WTC11 (cell line): ENCODE results near the gene IP6K3. TPM values are rescaled to one million over a fixed set of nuclear protein-coding genes. Genes with fewer than 3 reads are reported as not detected.

ENCODE experiments used
- ATAC-seq: fragments of 200-7000 bp; cut with Tn5 transposase; 2 replicates; pipeline ENCODE4 v1.10.0; 2021; ENCODE audit warnings: mild to moderate bottlenecking, moderate library complexity
- CTCF ChIA-PET: fragments of 300-600 bp; sonication (Branson Sonifier 250); formaldehyde crosslinking; loops from one replicate; lab custom pipeline; 2021; ENCODE audit warnings: antibody characterized with exemption; lab: Charles Lee
- POLR2A ChIA-PET: fragments of 350-600 bp; sonication (Branson Sonifier 250); formaldehyde crosslinking; loops from one replicate; lab custom pipeline; 2021; ENCODE audit warnings: antibody characterized with exemption; lab: Charles Lee
- DNase-seq: peaks from one replicate; pipeline ENCODE4 v3.0.0; 2021; ENCODE audit warnings: low spot score
- H3K27ac Mint-ChIP-seq: 2 replicates; pipeline ENCODE4 v1.8.0; 2021; ENCODE audit warnings: mixed read lengths
- H3K27me3 Mint-ChIP-seq: 2 replicates; pipeline ENCODE4 v1.8.0; 2021; ENCODE audit warnings: low read depth, mild to moderate bottlenecking, moderate library complexity, mixed read lengths
- H3K36me3 Mint-ChIP-seq: 2 replicates; pipeline ENCODE4 v1.8.0; 2021; ENCODE audit warnings: mixed read lengths
- H3K4me1 Mint-ChIP-seq: 2 replicates; pipeline ENCODE4 v1.8.0; 2022; ENCODE audit warnings: mixed read lengths
- H3K4me3 Mint-ChIP-seq: 2 replicates; pipeline ENCODE4 v1.8.0; 2021; ENCODE audit warnings: mild to moderate bottlenecking, moderate library complexity, mixed read lengths
- H3K9me3 Mint-ChIP-seq: 2 replicates; pipeline ENCODE4 v1.8.0; 2021; ENCODE audit warnings: mixed read lengths
- CBFB ChIP-seq: sonication (generic); formaldehyde crosslinking; IDR thresholded peaks from 2 replicates; pipeline ENCODE4 v1.8.1; 2022; ENCODE audit warnings: mild to moderate bottlenecking, low read depth, missing genetic modification reagents
- CREM ChIP-seq: sonication (generic); formaldehyde crosslinking; IDR thresholded peaks from 2 replicates; pipeline ENCODE4 v1.8.1; 2022; ENCODE audit warnings: mild to moderate bottlenecking, missing genetic modification reagents, moderate library complexity
- ELF4 ChIP-seq: sonication (generic); formaldehyde crosslinking; IDR thresholded peaks from 2 replicates; pipeline ENCODE4 v1.8.1; 2022; ENCODE audit warnings: low read depth, mild to moderate bottlenecking, moderate library complexity, missing genetic modification reagents
- EMX1 ChIP-seq: fragments of 250-450 bp; sonication (Bioruptor Pico); IDR thresholded peaks from 2 replicates; pipeline ENCODE4 v1.8.0; 2021; ENCODE audit warnings: mild to moderate bottlenecking
- FOXJ3 ChIP-seq: sonication (generic); formaldehyde crosslinking; IDR thresholded peaks from 2 replicates; pipeline ENCODE4 v1.9.0; 2021; ENCODE audit warnings: missing genetic modification reagents, mild to moderate bottlenecking, borderline replicate concordance
- FOXP1 ChIP-seq: sonication (generic); formaldehyde crosslinking; IDR thresholded peaks from 2 replicates; pipeline ENCODE4 v1.8.0; 2022; ENCODE audit warnings: missing genetic modification reagents, mild to moderate bottlenecking, moderate library complexity, borderline replicate concordance
- GABPB1 ChIP-seq: sonication (generic); formaldehyde crosslinking; IDR thresholded peaks from 2 replicates; pipeline ENCODE4 v1.8.1; 2023; ENCODE audit warnings: mild to moderate bottlenecking, missing genetic modification reagents
- GRHL2 ChIP-seq: fragments of 250-450 bp; sonication (Bioruptor Pico); IDR thresholded peaks from 2 replicates; pipeline ENCODE4 v1.8.0; 2022; ENCODE audit warnings: mild to moderate bottlenecking, moderate library complexity; ENCODE audit not compliant: insufficient replicate concordance, severe bottlenecking
- IRF2 ChIP-seq: sonication (generic); formaldehyde crosslinking; IDR thresholded peaks from 2 replicates; pipeline ENCODE4 v1.8.0; 2022; ENCODE audit warnings: low read depth, missing genetic modification reagents, borderline replicate concordance
- NR1H2 ChIP-seq: sonication (generic); formaldehyde crosslinking; IDR thresholded peaks from 2 replicates; pipeline ENCODE4 v1.9.0; 2021; ENCODE audit warnings: mild to moderate bottlenecking, moderate library complexity, missing genetic modification reagents
- NR2C2 ChIP-seq: sonication (generic); formaldehyde crosslinking; IDR thresholded peaks from 2 replicates; pipeline ENCODE4 v1.8.0; 2022; ENCODE audit warnings: mild to moderate bottlenecking, missing genetic modification reagents
- PRRX2 ChIP-seq: fragments of 250-450 bp; sonication (Bioruptor Pico); IDR thresholded peaks from 2 replicates; pipeline ENCODE4 v1.8.0; 2021; ENCODE audit warnings: mild to moderate bottlenecking
- RELA ChIP-seq: sonication (generic); formaldehyde crosslinking; IDR thresholded peaks from 2 replicates; pipeline ENCODE4 v1.8.1; 2022; ENCODE audit warnings: missing genetic modification reagents, mild to moderate bottlenecking, borderline replicate concordance
- TEAD1 ChIP-seq: sonication (generic); formaldehyde crosslinking; IDR thresholded peaks from 2 replicates; pipeline ENCODE4 v1.8.0; 2022; ENCODE audit warnings: mild to moderate bottlenecking, missing genetic modification reagents
- ZNF232 ChIP-seq: sonication (generic); formaldehyde crosslinking; IDR thresholded peaks from 2 replicates; pipeline ENCODE4 v1.8.0; 2022; ENCODE audit warnings: mild to moderate bottlenecking, missing genetic modification reagents
- ZNF396 ChIP-seq: fragments of 250-450 bp; sonication (Bioruptor Pico); IDR thresholded peaks from 2 replicates; pipeline ENCODE4 v1.8.0; 2021; ENCODE audit warnings: mild to moderate bottlenecking, moderate library complexity, borderline replicate concordance
- ZNF423 ChIP-seq: fragments of 250-450 bp; sonication (Bioruptor Pico); IDR thresholded peaks from 2 replicates; pipeline ENCODE4 v2.1.2; 2022; ENCODE audit warnings: mild to moderate bottlenecking, moderate library complexity
- ZNF671 ChIP-seq: fragments of 250-450 bp; sonication (Bioruptor Pico); IDR thresholded peaks from 2 replicates; pipeline ENCODE4 v1.8.0; 2021; ENCODE audit warnings: mild to moderate bottlenecking
- total RNA-seq: library from RNA; stranded (reverse); gene quantifications from 3 replicates; pipeline ENCODE4 v1.2.3, GENCODE V29; 2021
- TF ChIP-seq, protein P1 (sequence below): sonication (generic); formaldehyde crosslinking; IDR thresholded peaks from 2 replicates; pipeline ENCODE4 v1.8.0; 2022; ENCODE audit warnings: missing genetic modification reagents
- TF ChIP-seq, protein P2 (sequence below): sonication (generic); formaldehyde crosslinking; IDR thresholded peaks from 2 replicates; pipeline ENCODE4 v1.8.0; 2022; ENCODE audit warnings: mild to moderate bottlenecking, missing genetic modification reagents
- TF ChIP-seq, protein P3 (sequence below): sonication (generic); formaldehyde crosslinking; IDR thresholded peaks from 2 replicates; pipeline ENCODE4 v1.8.1; 2023; ENCODE audit warnings: mild to moderate bottlenecking, missing genetic modification reagents
- TF ChIP-seq, protein P4 (sequence below): sonication (generic); formaldehyde crosslinking; IDR thresholded peaks from 2 replicates; pipeline ENCODE4 v1.8.1; 2022; ENCODE audit warnings: mild to moderate bottlenecking, moderate library complexity, missing genetic modification reagents
- TF ChIP-seq, protein P5 (sequence below): sonication (generic); formaldehyde crosslinking; conservative IDR thresholded peaks from 2 replicates; pipeline ENCODE4 v1.8.1; 2022; ENCODE audit warnings: mild to moderate bottlenecking, missing genetic modification reagents

IP6K3 gene
- total RNA-seq, 1 experiment from 2014 or later = 1.1 TPM

DNA sequence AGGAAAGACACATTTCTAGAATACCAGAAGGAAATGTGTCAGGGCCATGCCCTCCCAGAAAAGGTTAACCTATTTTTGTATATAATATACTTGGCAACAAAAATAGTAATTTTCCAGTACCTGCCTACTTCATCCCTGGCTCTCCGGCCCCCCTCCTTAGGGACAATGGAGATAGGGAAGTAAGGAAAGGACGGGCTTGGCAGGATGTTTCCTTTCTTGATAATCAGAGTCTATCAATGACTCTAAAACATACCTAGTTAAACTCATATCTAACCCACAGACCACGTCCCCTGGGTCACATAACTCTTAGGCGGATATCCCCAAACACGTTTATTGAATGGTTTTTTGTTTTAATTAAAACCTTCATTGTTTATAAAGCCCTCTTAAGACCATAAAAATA, 47.0 kb downstream of the IP6K3 start:
- TF ChIP-seq NR1H2 (CRISPR knock-in tag) (no peak), RELA (CRISPR knock-in tag) (no peak)
- TF ChIP-seq, protein P1, sequence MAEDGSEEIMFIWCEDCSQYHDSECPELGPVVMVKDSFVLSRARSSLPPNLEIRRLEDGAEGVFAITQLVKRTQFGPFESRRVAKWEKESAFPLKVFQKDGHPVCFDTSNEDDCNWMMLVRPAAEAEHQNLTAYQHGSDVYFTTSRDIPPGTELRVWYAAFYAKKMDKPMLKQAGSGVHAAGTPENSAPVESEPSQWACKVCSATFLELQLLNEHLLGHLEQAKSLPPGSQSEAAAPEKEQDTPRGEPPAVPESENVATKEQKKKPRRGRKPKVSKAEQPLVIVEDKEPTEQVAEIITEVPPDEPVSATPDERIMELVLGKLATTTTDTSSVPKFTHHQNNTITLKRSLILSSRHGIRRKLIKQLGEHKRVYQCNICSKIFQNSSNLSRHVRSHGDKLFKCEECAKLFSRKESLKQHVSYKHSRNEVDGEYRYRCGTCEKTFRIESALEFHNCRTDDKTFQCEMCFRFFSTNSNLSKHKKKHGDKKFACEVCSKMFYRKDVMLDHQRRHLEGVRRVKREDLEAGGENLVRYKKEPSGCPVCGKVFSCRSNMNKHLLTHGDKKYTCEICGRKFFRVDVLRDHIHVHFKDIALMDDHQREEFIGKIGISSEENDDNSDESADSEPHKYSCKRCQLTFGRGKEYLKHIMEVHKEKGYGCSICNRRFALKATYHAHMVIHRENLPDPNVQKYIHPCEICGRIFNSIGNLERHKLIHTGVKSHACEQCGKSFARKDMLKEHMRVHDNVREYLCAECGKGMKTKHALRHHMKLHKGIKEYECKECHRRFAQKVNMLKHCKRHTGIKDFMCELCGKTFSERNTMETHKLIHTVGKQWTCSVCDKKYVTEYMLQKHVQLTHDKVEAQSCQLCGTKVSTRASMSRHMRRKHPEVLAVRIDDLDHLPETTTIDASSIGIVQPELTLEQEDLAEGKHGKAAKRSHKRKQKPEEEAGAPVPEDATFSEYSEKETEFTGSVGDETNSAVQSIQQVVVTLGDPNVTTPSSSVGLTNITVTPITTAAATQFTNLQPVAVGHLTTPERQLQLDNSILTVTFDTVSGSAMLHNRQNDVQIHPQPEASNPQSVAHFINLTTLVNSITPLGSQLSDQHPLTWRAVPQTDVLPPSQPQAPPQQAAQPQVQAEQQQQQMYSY (CRISPR knock-in tag) = no peak
- ChIA-PET CTCF (interaction anchor here (0.7 to 3.7 kb wide), 28 partner anchors 8 to 456 kb away, joined by 3 to 38 read pairs (median 5); partner anchors contain the start of genes BAK1, ITPR3 and UQCC2), POLR2A (interaction anchor here (1.2 kb wide), 1 partner anchor 11 kb away, joined by 3 read pairs; no protein-coding TSS in a partner anchor)
- H3K27me3 Mint-ChIP-seq = no peaks in the 10 kb centered on the region
- ATAC-seq = no peak
- H3K4me1 Mint-ChIP-seq = peaks cover 19% of the 10 kb centered on the region
- no peak overlapping the region for H3K27ac Mint-ChIP-seq
- no peaks in the 10 kb centered on the region for H3K9me3 Mint-ChIP-seq
- DNase-seq = no peak
- H3K36me3 Mint-ChIP-seq = peaks cover 41% of the 10 kb centered on the region
- no peak overlapping the region for H3K4me3 Mint-ChIP-seq

DNA sequence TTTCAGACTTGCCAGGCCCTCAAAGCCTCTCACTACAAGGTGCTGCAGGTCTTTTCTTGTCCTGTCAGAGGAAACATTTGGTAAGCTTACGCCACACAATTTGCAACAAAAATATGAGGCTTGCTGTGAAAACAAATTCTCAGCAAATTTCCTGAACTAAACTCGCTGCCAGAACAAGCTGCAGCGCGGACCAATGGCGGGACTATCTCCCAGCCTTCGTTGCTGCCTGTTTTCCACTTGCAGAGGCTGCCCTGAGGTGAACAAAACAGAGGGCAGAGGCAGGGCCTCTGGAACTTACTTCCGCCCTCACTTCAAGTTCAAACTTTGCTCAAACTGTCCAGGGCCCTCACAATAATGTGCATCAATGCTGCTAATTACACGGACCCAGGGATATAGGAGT, 47.6 kb downstream of the IP6K3 start:
- H3K4me3 Mint-ChIP-seq = no peak overlapping the region
- no peak for ATAC-seq
- peaks cover 19% of the 10 kb centered on the region for H3K4me1 Mint-ChIP-seq
- peaks cover 47% of the 10 kb centered on the region for H3K36me3 Mint-ChIP-seq
- no peak for DNase-seq
- TF ChIP-seq FOXJ3 (CRISPR knock-in tag) = no peak
- no peak for TF ChIP-seq GRHL2 (CRISPR knock-in tag)
- TF ChIP-seq IRF2 (CRISPR knock-in tag) = no peak
- no peak for TF ChIP-seq NR1H2 (CRISPR knock-in tag)
- TF ChIP-seq FOXP1 = no peak
- no peak for TF ChIP-seq PRRX2
- no peak for TF ChIP-seq GABPB1 (CRISPR knock-in tag)
- TF ChIP-seq EMX1 = no peak
- no peak for TF ChIP-seq TEAD1
- no peak for TF ChIP-seq CREM (CRISPR knock-in tag)
- TF ChIP-seq, protein P2, sequence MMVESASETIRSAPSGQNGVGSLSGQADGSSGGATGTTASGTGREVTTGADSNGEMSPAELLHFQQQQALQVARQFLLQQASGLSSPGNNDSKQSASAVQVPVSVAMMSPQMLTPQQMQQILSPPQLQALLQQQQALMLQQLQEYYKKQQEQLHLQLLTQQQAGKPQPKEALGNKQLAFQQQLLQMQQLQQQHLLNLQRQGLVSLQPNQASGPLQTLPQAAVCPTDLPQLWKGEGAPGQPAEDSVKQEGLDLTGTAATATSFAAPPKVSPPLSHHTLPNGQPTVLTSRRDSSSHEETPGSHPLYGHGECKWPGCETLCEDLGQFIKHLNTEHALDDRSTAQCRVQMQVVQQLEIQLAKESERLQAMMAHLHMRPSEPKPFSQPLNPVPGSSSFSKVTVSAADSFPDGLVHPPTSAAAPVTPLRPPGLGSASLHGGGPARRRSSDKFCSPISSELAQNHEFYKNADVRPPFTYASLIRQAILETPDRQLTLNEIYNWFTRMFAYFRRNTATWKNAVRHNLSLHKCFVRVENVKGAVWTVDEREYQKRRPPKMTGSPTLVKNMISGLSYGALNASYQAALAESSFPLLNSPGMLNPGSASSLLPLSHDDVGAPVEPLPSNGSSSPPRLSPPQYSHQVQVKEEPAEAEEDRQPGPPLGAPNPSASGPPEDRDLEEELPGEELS (CRISPR knock-in tag) = no peak
- no peak for TF ChIP-seq CBFB (CRISPR knock-in tag)
- CTCF ChIA-PET = no interaction called here
- H3K27me3 Mint-ChIP-seq = no peaks in the 10 kb centered on the region
- POLR2A ChIA-PET = no interaction called here
- no peaks in the 10 kb centered on the region for H3K9me3 Mint-ChIP-seq
- H3K27ac Mint-ChIP-seq = no peak overlapping the region

DNA sequence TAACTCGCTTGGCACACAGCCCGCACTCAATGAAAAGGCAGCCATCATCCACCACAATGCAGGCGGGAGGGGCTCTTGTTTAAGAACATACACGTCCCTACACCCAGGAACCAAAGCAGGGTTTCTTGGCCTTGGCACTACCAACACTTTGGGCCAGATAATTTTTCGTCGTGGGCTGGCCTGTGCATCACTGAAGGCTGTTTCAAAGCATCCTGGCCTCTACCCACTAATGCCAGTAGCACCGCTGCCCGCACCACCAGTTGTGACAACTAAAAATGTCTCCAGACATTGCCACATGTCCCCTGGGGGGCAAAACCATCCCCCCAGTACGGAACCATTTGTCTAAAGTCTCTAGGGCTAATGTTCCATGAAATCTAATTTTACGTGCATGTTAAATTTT, 48.2 kb downstream of the IP6K3 start:
- POLR2A ChIA-PET = no interaction called here
- CTCF ChIA-PET = interaction anchor here (1.3 kb wide), 1 partner anchor 13 kb away, joined by 6 read pairs; the partner anchor contains the start of gene UQCC2
- Mint-ChIP-seq H3K4me1 (peaks cover 19% of the 10 kb centered on the region), H3K36me3 (peaks cover 49% of the 10 kb centered on the region), H3K27me3 (no peaks in the 10 kb centered on the region), H3K9me3 (no peaks in the 10 kb centered on the region), H3K27ac (no peak overlapping the region), H3K4me3 (no peak overlapping the region)
- no peak for DNase-seq
- no peak for ATAC-seq
- TF ChIP-seq, protein P3, sequence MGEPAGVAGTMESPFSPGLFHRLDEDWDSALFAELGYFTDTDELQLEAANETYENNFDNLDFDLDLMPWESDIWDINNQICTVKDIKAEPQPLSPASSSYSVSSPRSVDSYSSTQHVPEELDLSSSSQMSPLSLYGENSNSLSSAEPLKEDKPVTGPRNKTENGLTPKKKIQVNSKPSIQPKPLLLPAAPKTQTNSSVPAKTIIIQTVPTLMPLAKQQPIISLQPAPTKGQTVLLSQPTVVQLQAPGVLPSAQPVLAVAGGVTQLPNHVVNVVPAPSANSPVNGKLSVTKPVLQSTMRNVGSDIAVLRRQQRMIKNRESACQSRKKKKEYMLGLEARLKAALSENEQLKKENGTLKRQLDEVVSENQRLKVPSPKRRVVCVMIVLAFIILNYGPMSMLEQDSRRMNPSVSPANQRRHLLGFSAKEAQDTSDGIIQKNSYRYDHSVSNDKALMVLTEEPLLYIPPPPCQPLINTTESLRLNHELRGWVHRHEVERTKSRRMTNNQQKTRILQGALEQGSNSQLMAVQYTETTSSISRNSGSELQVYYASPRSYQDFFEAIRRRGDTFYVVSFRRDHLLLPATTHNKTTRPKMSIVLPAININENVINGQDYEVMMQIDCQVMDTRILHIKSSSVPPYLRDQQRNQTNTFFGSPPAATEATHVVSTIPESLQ (CRISPR knock-in tag) = no peak
- TF ChIP-seq NR1H2 (CRISPR knock-in tag) (no peak), FOXJ3 (CRISPR knock-in tag) (no peak), ZNF232 (no peak), ZNF671 (CRISPR knock-in tag) (no peak), ZNF423 (CRISPR knock-in tag) (no peak), ZNF396 (CRISPR knock-in tag) (no peak), NR2C2 (no peak), ELF4 (CRISPR knock-in tag) (no peak)
- TF ChIP-seq, protein P4, sequence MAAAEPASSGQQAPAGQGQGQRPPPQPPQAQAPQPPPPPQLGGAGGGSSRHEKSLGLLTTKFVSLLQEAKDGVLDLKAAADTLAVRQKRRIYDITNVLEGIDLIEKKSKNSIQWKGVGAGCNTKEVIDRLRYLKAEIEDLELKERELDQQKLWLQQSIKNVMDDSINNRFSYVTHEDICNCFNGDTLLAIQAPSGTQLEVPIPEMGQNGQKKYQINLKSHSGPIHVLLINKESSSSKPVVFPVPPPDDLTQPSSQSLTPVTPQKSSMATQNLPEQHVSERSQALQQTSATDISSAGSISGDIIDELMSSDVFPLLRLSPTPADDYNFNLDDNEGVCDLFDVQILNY (CRISPR knock-in tag) = no peak
- TF ChIP-seq, protein P5, sequence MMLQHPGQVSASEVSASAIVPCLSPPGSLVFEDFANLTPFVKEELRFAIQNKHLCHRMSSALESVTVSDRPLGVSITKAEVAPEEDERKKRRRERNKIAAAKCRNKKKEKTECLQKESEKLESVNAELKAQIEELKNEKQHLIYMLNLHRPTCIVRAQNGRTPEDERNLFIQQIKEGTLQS (CRISPR knock-in tag) = no peak
- TF ChIP-seq, protein P2 (CRISPR knock-in tag) = no peak
